Activated CD8-positive, alpha-beta memory T cell treated with anti-CD3 and anti-CD28 coated beads for 4 hours (primary cell): Measurements from ENCODE around the gene PASK.

Experiments used
- DNase-seq, 2 donors: peaks; one replicate each; pipeline ENCODE4 v3.0.0-alpha.2; 2020; ENCODE audit warnings: low read depth in 2 of 2

Gene PASK

DNA sequence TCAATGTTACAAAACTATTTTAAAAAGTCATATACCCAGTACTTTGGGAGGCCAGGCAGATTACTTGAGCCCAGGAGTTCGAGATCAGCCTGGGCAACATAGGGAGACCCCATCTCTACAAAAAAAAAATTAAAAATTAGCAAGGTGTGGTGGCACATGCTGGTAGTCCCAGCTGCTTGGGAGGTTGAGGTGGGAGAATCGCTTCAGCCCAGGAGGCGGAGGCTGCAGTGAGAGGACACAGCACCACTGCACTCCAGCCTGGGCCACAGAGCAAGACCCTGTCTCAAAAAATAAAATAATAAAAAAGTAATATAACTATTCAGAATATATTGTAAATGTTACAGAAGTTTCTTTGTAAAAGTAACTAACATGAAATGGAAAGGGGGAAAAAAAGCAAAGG lies 1.9 kb downstream of the PASK start:
- no peak for DNase-seq

DNA sequence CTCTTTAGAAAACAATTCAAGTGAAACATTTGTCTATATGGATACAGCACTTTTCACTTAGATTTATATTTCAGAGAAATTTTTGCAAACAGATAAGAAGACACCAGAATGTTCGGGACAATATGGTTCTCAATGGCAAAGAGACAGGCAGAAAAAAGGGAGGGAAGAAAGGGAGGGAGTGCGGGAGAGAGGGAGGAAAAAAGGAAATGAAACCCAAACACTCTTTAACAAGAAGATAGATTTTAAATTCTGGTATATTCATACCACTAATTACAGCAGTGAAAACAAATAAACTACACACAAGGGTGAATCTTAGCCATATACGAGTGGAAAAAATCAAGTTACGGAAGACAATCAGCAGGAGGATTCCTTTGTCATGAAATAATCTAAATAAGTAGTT lies 3.0 kb downstream of the PASK start:
- no peak for DNase-seq

DNA sequence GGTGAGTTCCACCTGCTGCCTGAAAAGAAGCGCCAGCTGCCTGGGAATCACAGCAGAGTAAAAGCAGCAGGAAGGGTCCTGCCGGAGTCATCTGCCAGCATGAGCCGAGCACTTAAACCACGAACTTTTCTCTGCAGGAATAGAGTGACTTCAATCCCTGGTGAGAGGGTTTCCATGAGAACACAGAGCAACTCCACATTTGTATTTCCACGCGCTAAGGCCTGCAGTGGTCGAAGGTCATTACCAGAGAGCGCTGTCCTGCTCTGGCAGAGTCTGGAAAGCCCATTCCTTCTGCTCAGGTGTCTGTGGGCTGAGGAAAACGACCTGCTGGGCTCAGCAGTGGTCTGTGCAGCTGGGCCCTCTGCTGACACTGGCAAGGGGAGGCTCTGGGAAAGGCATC lies 6.7 kb downstream of the PASK start:
- no peak for DNase-seq

DNA sequence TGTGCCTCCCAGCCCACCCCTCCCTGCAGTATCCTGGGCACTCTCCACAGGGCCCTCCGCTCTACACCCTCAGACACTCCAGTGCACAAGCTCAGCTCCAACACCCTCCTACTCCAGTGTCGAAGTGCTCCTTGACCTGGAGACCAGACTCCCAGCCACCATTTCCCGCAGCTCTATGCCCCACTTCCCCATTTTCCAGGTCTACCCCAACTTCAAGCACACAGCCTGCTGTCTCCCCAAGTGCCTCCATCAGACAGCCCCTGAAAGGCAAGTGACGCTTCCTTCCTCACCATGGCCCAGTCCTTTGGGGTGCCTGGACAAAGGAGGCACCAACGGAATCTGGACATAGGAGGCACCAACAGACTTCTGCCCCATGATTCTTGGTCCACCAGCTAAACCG lies 7.2 kb downstream of the PASK start:
- DNase-seq: no peak

DNA sequence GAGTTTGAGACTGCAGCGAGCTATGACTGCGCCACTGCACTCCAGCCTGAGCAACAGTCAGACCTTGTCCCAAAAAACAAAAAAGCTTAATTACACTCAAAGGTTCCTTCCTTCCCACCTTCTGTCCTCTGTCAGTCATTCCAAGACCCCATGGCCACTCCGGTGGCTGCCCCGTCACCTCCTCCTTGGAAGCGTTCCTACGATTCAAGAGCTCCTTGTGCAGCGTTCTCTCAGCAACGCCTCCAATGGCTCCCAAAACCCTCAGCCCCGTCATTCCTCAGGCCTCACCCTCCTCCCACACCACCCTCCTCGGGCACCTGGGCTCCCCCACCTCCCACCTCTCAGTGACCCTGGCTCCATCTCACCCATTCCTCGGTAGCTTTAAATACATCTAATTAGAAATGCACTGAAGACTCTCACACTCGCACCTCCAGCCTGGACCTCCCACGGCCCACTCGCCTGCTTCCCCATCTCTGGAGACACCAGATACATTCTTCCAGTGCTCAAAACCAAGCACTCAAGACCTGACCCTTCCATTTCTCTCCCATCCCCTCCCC lies 8.0 kb downstream of the PASK start:
- no peak for DNase-seq

DNA sequence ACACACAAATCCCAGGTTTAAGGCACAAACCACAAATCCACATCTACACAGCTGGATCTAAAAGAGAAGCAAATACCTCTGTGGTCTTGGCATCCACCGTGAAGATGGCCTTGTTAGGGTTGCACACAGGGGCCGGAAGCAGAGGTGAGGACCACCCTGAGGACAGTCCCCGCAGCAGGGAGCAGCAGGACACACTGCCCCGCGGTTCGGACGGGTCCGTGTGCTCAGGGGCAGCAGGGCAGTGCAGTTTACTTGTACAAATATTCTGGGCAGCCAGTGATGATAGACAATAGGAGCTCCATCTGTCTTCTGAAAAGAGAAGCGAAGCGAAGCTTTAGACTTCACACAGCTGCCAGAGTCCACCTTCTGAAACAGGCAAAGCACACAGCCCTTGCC lies 8.8 kb downstream of the PASK start:
- DNase-seq: no peak

DNA sequence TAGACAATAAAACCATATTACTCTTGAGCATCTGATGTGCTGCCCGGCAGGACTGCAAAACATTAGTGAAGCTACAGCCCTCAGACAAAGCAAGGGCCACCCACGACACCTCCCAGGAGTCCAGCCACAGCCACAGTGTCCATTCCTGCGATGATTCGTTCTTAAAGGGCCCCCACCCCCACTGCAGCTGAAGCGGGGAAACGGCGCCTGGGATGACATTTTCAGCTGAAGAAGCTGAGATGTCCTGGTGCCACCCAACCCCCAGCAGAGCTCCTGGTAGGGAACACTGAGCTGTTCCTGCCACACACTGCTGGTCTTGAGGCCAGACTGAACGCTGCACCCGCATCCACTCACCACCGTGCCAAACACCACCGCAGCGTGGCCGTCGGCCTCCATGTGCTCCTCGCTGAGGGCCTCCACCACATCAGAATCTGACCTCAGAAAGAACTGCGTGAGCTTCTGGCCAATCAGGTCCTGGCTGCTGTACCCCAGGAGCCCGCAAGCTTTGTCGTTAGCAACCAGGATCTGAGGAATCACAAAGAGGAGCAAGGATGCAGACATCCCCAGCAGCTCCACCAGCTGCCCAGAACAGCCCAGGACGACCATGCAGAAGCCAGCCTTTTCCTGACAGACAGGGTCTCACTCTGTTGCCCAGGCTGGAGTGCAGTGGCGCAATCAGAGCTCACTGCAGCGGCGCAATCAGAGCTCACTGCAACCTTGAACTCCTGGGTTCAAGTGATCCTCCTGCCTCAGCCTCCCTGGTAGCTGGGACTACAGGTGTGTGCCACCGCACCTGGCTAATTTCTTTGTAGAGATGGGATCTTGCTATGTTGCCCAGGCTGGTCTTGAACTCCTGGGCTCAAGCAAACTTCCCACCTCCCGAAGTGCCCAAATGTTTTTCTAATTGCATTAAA lies 9.5 kb downstream of the PASK start:
- DNase-seq: no peak

DNA sequence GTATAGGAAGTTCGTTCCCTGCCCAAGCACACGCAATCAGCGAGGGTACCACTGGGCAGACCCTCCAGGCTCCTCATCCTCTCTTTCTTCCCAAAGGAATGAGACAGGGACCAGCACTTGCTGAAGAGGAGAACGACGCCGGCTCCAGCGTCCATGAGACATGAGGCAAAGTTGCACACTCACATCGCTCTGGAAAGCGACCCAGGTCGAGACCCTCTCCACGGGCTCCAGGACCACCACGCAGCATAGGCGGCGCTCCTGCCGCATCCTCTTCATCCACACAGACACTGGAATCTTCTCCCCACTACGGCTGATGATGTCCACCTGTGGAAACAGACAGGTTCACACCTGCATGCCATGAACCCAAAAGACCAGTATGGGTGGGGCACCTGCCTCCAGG lies 10.8 kb downstream of the PASK start:
- DNase-seq: no peak

DNA sequence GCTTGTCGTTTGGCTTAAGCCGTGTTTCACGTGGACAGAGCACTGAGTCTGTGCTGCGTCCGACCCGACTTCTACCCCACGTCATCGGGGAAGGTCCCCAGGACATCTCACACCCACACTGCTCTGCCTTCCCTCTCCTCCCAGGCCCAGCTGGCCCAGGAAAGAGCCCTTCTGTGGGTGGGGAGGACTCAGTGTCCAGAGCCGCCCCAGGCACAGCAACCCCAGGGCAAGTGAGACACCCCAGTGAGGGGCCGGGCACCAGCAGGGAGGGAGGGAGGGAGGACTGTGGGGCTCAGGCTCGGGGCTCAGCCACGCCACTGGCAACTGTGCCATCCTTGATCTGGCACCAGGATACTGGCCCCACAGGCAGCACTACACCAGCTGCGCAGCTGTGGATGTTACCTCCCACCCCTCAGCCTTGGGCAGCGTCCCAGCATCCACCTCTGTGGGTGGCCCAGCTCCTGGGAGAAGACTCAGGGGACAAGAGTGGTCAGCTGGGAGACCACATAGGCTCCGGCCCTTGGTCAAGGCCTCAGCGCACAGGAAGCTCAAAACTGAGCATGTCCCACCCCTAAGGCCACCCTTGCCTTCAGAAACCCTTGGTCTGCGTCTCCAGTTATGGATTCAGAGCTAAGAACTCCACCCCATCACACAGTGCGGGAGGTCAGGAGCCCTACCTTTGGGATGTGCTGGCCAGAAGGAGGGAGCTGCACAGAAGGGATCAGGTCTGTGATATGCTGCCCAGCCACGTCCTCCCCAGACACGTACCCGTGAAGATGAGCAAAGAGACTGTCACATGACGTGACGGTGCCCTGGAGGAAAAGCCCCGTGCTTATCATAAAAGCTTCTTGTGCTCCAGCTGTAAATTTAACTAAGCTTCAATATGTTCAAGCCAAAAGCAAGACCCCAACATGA lies 11.7 kb downstream of the PASK start:
- DNase-seq: no peak

DNA sequence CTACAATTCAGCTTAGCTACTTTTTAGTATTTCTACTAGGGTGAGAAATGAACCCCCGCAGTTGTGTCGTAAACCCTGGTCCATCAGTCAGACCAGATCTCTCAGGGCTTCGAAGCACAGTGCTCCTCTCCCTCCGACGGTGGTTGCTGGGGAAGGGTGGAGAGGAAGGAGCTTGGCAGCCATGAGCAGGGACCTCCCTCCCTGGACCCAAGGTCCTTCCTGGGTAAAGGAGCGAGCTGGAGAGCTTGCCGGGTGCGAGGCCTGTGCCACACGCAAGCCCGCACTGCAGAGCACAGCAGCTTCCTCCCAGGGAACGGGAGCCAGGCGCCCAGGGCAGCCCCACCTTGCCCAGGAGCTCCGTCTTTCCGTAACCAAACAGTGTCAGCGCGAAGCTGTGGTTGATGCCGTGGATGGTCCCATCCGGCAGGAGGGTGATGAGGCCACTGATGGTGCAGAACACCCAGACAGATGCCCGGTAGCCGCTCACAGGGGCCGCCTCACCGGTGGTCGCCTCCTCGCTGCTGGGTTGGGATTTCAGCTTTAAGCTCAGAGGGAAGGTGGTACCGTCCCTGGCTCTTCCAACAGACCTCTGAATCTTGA lies 12.5 kb downstream of the PASK start:
- no peak for DNase-seq

DNA sequence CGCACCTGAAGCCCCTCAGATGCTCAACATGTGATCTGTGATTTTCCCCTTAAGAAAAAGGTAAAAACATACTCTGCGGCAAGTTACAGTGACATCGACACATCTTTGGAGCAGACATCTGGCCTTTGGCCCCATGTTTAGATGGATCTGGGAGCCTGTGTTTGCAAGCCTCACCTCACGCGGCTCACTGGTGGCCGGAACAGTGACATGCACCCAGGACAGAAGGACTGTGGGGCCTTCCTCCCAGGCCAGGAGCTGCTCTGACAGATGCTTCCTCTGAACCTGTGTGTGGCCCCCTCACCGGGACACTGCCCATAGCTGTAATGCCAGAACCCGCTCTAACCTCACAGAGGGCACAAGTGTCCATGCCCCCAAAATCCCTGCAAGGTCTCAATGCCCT lies 13.1 kb downstream of the PASK start:
- no peak for DNase-seq

DNA sequence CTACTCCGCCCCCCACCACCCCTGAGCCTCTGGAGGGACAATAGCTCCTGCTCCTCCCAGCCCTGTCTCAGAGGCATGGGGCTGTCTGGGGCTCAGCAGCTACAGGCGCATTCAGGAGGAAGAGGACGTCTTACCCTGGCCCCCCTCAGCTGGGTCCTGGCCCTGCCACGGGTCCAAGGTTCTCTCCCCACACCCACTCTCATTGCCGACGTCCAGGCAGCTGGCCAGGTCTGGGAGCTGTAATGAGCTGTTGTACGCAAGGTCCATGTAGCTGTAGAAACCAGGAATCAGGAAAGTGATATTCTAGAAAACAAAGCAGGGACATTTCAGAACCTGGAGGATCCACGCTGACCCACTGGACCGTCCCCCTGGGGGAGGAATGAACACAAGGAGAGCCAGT lies 13.5 kb downstream of the PASK start:
- DNase-seq: no peak

DNA sequence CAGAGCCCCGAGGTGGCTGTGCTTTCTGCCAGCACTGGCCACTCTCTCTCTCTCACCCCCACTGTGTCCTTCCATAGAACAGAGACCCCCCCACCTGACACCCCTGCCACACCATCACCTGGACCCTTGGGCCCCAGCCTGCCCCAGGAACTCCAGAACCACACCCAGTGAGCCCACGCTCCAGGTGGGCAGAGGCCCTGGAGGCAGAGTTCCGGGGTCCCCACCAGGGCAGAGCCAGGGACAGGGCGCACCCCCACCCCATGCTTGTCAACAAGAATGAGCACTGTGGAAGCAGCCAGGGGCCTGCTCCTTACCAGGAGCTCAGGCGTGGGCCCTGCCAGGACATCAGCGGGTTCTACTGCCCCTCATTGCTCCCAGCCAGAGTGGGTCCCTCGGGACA lies 14.6 kb downstream of the PASK start:
- DNase-seq: no peak

DNA sequence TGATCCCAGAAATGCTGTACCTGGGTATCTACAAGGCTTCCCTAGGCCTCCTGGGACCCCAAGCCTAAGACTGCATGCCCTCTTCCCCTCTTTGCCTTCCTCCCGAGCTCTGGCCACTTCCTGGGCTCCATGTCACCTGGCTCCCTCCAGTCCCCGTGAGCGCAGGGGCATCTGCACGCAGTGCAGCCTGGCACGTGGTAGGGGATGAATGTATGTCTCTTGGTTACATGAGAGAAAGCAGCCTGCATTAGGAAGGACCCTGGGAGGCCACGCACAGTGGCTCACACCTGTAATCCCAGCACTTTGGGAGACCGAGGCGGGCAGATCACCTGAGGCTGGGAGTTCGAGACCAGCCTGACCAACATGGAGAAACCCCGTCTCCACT lies 15.8 kb downstream of the PASK start:
- DNase-seq: no peak

DNA sequence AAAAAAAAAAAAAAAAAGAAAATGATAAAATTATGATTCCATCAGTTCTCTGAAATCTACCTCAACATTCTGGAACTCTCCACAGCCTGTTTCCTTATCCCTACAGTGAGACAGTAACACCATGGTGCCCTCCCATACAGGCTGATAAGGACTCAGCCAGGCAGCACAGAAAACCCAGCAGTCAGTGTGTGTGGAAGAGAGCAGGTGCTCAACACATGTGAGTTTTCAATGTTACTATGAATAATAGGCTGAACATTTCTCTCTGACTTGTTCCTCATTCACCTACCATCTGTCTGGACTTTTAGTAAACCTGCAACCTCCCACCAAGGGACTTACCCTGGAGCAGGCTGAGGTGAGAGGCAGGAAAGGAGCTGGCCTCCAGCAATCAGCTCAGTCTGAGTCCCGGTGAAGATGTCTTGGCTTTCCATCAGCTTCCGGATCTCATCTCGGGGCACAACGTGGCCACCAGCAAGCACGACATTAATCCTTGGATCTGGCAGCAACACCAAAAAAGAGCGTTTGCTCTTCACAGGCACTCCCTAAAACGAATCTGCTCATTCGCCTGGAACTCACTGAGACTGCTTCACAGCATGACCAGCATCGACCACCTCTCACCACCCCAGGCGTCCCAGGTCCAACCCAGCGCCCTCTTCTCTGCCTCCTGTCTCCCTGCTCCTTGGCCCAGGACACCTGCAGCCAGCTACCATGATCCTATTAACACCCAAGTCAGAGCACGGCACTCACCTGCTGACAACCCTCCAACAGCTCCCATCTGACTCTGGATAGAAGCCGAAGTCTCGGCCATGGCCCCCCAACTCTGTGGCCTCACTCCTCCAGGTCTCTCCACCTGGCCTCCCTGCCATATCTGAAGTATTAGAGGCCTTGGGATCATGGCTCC lies 16.5 kb downstream of the PASK start:
- no peak for DNase-seq

DNA sequence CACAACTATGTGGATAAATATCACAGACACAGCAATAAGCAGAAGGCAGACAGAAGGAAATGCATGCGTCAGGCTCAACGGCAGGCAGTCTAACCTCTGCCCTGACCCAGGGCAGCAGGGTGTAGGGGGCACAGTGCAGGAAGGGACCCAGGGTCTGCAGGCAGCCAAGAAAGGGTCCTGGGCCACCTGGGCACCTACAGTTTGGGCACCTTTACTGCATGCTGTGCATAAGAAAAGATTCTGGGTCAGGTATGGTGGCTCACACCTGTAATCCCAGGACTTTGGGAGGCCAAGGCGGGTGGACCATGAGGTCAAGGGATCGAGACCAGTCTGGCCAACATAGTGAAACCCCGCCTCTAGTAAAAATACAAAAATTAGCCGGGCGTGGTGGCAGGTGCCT lies 17.7 kb downstream of the PASK start:
- DNase-seq: no peak

DNA sequence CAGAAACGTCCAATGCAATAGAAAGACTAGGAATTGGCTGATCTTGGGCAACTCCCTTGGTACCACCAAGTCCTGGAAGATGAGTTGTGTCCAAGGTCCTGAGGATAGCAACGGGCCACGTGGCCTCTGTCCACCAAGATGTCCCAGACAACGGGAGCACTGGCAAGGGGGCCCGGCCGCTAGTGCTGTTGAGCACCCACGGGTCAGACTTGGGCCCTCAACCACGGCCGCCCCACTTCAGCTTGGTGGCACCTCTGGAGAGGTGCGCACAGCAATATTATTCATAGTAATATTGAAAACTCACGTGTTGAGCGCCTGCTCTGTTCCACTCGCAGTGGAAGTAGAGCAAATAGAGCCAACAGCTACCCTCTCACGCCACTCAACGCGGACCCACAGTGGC lies 19.0 kb downstream of the PASK start:
- DNase-seq: no peak

DNA sequence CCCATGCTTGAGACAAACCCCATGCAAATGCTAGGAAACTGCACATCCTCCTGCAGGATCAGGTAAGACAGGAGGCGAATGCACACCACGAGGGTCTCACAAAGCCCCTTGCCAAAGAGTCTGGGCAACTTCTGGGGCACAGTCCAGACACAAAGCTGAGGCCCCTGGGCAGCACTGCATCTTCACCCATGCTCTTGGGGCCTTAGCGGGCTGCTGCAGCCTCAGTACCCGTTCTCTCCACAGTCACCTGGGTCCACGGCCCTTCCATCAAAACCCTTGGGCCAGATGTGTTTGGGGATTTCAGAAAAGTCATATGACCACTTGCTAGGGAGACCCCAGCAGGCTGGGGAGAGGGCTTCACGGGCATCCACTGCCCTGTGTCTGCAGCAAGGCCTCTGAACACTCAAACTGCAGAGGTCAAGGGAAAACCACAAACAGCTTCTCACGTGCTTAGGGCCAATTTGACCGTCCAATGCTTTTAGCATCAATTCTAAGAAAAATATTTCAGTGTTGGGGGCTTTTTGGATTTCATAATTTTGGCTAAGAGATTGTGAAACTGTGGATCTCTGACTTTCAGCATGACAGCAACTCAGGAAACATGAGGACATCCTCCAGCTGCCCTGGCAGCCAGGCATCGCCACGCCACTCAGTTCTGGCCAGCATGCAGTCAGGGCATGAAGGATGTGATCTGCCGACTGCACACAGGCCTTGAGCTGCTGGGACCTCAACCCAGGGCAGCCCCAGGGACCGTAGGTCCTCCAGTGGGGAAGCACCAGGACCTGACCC lies 20.0 kb downstream of the PASK start:
- DNase-seq: no peak

DNA sequence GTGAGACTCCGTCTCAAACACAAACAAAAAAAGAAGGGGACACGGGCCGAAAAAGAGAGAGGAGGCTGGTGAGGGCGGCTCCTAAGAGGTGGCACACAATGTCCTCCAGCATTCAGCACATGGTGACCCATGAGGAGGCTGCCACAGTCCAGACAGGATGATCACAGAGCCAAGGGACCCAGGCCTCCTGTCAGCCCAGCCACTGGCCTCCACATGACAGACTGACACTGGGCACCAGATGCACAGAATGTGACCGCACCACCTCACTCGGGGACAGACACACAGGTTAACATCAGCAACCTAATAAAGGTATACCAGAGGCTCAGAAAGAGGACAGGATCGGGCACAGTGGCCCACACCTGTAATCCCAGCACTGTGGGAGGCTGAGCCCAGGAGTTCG lies 21.0 kb downstream of the PASK start:
- DNase-seq: no peak

DNA sequence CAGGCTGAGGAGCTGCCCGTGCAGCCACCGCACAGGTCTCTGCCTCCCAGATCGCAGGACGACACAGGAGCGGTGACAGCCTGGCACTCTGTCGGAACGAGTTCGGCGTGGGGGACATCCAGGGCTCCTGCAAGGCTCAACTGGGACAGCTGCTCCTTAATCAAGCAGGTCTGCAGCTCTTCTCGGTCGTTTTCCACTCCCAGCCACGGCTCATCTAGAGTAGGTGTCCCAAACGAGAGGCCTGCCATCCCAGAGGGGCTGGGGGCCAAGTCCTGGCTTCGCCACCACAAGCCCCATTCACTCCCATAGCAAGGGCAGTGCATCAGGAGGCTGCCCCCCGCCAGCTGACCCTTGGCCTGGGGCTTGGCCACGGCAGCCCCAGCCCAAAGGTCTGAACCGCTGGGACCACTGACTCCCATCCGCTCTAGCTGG lies 22.5 kb downstream of the PASK start:
- no peak for DNase-seq
